T-cell (primary cell): ENCODE data around the gene ZCWPW2. TPM values are rescaled to one million over a fixed set of nuclear protein-coding genes. Genes with fewer than 3 reads are reported as not detected.

Experiments
- ATAC-seq, 4 experiments: fragments of 200-7000 bp in 3 of 4; fragments of 150-1000 bp in 1 of 4; cut with Tn5 transposase; replicated peaks in 1 of 4; 1 replicate in 3 of 4; 2 replicates in 1 of 4; pipeline ENCODE4 v1.10.0; 2021; ENCODE audit warnings: moderate library complexity in 3 of 4, mild to moderate bottlenecking in 2 of 4, moderate number of reproducible peaks in 1 of 4
- CTCF ChIA-PET, 2 donors: fragments of 300-600 bp; sonication (Branson Sonifier 250); formaldehyde crosslinking; loops; one replicate each; lab custom pipeline; 2022; ENCODE audit warnings: antibody characterized with exemption in 2 of 2; lab: Charles Lee
- POLR2A ChIA-PET, 2 donors: fragments of 300-600 bp; sonication (Branson Sonifier 250); formaldehyde crosslinking; loops; one replicate each; lab custom pipeline; 2022; ENCODE audit warnings: antibody characterized with exemption in 2 of 2; lab: Charles Lee
- DNase-seq, 35 experiments: peaks; one replicate each; pipeline versions ENCODE4 v3.0.0 to v3.0.0-alpha.2; 2013 to 2023
- H3K27ac ChIP-seq: one replicate; pipeline ENCODE4 v1.5.1; 2013; ENCODE audit warnings: low read length
- H3K27me3 ChIP-seq, 2 experiments: replicated peaks in 1 of 2; 1 replicate in 1 of 2; 2 replicates in 1 of 2; pipeline versions ENCODE4 v1.6.1 to v1.7.0; 2013; ENCODE audit warnings: low read length in 1 of 2, mixed read lengths in 1 of 2; ENCODE audit not compliant: control insufficient read depth in 2 of 2, insufficient read depth in 2 of 2; ENCODE audit errors: extremely low read depth in 1 of 2
- H3K36me3 ChIP-seq, 2 donors: 1 replicate in 1 of 2; 2 replicates in 1 of 2; pipeline versions ENCODE4 v1.6.1 to v1.7.0; 2013; ENCODE audit warnings: low read length in 1 of 2; ENCODE audit not compliant: control insufficient read depth in 2 of 2, insufficient read depth in 1 of 2; ENCODE audit errors: extremely low read depth in 1 of 2
- H3K4me1 ChIP-seq, 2 experiments: 1 replicate in 1 of 2; 2 replicates in 1 of 2; pipeline versions ENCODE4 v1.6.1 to v1.7.0; 2013; ENCODE audit warnings: low read length in 2 of 2, mixed read lengths in 1 of 2; ENCODE audit not compliant: insufficient read depth in 2 of 2, control insufficient read depth in 1 of 2; ENCODE audit errors: extremely low read depth in 1 of 2
- H3K4me3 ChIP-seq, 2 donors: 1 replicate in 1 of 2; 2 replicates in 1 of 2; pipeline versions ENCODE4 v1.5.1 to v1.7.0; 2013; ENCODE audit warnings: mild to moderate bottlenecking in 2 of 2, low read length in 1 of 2, moderate library complexity in 1 of 2; ENCODE audit not compliant: control insufficient read depth in 1 of 2; ENCODE audit errors: extremely low read depth in 1 of 2
- H3K9me3 ChIP-seq: 2 replicates; pipeline ENCODE4 v1.7.0; 2013
- H3K27ac Mint-ChIP-seq, 2 donors: one replicate each; pipeline ENCODE4 v1.8.0; 2020 to 2021; ENCODE audit warnings: mild to moderate bottlenecking in 2 of 2, mixed read lengths in 2 of 2
- H3K27me3 Mint-ChIP-seq, 2 donors: one replicate each; pipeline ENCODE4 v1.8.0; 2021 to 2022; ENCODE audit warnings: mixed read lengths in 2 of 2
- H3K36me3 Mint-ChIP-seq: one replicate; pipeline ENCODE4 v1.8.0; 2021; ENCODE audit warnings: mixed read lengths
- H3K4me1 Mint-ChIP-seq, 3 donors: one replicate each; pipeline ENCODE4 v1.8.0; 2020 to 2022; ENCODE audit warnings: mixed read lengths in 3 of 3, mild to moderate bottlenecking in 1 of 3
- H3K4me3 Mint-ChIP-seq, 3 donors: one replicate each; pipeline ENCODE4 v1.8.0; 2020 to 2022; ENCODE audit warnings: mild to moderate bottlenecking in 3 of 3, mixed read lengths in 3 of 3, moderate library complexity in 3 of 3
- H3K9me3 Mint-ChIP-seq, 3 donors: one replicate each; pipeline ENCODE4 v1.8.0; 2020 to 2022; ENCODE audit warnings: mixed read lengths in 3 of 3
- WGBS: methylation state at CpG from one replicate; pipeline ENCODE4 v1.1.5; 2013; ENCODE audit warnings: missing lambda C conversion rate; ENCODE audit not compliant: insufficient coverage; 5-methylcytosine and 5-hydroxymethylcytosine counted together
- total RNA-seq, 35 experiments: library from RNA in 6 of 35; stranded (reverse) in 6 of 35; fragments of 120-200 nt in 1 of 35; gene quantifications; one replicate each; pipeline versions ENCODE4 v1.2.1 to v1.2.4 and lab custom pipeline; 2013 to 2026

ZCWPW2 gene
- total RNA-seq, 5 donors from 2014 or later (not counting 1 experiment from before 2014, with no cell fraction given) = 0.23 to 0.79 (median 0.50) TPM; not detected in 1

- WGBS = no CpG with 5 or more reads among the region's 4 CpGs
- no peaks in the 10 kb centered on the region for H3K9me3 Mint-ChIP-seq
- ATAC-seq (peak in 2 of 4 experiments; percentile 56 to 64), DNase-seq (peak in 1 of 35 experiments; percentile 72)
- peaks cover 20% of the 10 kb centered on the region for H3K36me3 Mint-ChIP-seq
- H3K27ac Mint-ChIP-seq = no peak overlapping the region
- peaks cover 0 to 30% (median 23%) of the 10 kb centered on the region in 3 donors for H3K4me1 Mint-ChIP-seq
- H3K4me3 ChIP-seq = no peak overlapping the region
- H3K27ac ChIP-seq = no peak overlapping the region
- ChIA-PET CTCF (interaction anchor here (0.7 to 6.3 kb wide), 23 partner anchors 9 to 1018 kb away, joined by 3 to 207 read pairs (median 8); partner anchors contain the start of genes EOMES (in 2 of the 2), AZI2 (in 1 of the 2) and ZCWPW2 (in 1 of the 2)), POLR2A (interaction anchor here (0.6 to 1.1 kb wide), 6 partner anchors 8 to 590 kb away, joined by 3 to 4 read pairs (median 3); no protein-coding TSS in a partner anchor)
- H3K27me3 Mint-ChIP-seq = no peaks in the 10 kb centered on the region
- H3K27me3 ChIP-seq = no peaks in the 10 kb centered on the region
- no peaks in the 10 kb centered on the region for H3K9me3 ChIP-seq
- H3K36me3 ChIP-seq = peaks cover 0 to 9% of the 10 kb centered on the region in 2 donors
- peaks cover 0 to 4% of the 10 kb centered on the region in 2 experiments for H3K4me1 ChIP-seq
- H3K4me3 Mint-ChIP-seq = no peak overlapping the region
These were observed 20.1 kb upstream of the ZCWPW2 start for GRCh38 chr3:28328188-28329151.

- CTCF ChIA-PET = interaction anchor here (0.6 to 3.8 kb wide), 8 partner anchors 8 to 1022 kb away, joined by 3 to 36 read pairs (median 4); partner anchors contain the start of genes AZI2 (in 1 of the 2), EOMES (in 1 of the 2) and ZCWPW2 (in 1 of the 2)
- POLR2A ChIA-PET = no interaction called here
- Histone ChIP-seq H3K9me3 (no peaks in the 10 kb centered on the region), H3K36me3 (peaks cover 0 to 23% of the 10 kb centered on the region in 2 donors), H3K27ac (no peak overlapping the region), H3K4me3 (no peak overlapping the region), H3K4me1 (peaks cover 0 to 3% of the 10 kb centered on the region in 2 experiments), H3K27me3 (no peaks in the 10 kb centered on the region)
- H3K4me3 Mint-ChIP-seq = no peak overlapping the region
- H3K36me3 Mint-ChIP-seq = peaks cover 8% of the 10 kb centered on the region
- DNase-seq (no peak), ATAC-seq (no peak)
- H3K27me3 Mint-ChIP-seq = no peaks in the 10 kb centered on the region
- no peak overlapping the region for H3K27ac Mint-ChIP-seq
- H3K9me3 Mint-ChIP-seq = no peaks in the 10 kb centered on the region
- H3K4me1 Mint-ChIP-seq = peaks cover 12 to 17% (median 13%) of the 10 kb centered on the region in 3 donors
These were observed 14.0 kb upstream of the ZCWPW2 start for GRCh38 chr3:28334552-28334951.

GRCh38 chr3:28335246-28335645, 13.3 kb upstream of the ZCWPW2 start:
- ChIA-PET POLR2A (no interaction called here), CTCF (interaction anchor here (0.6 to 3.8 kb wide), 11 partner anchors 9 to 1023 kb away, joined by 3 to 36 read pairs (median 3); no protein-coding TSS in a partner anchor)
- Mint-ChIP-seq H3K4me1 (peaks cover 12 to 17% (median 15%) of the 10 kb centered on the region in 3 donors), H3K4me3 (no peak overlapping the region), H3K27ac (peak overlapping the region in 1 of 2 donors; percentile 13), H3K9me3 (no peaks in the 10 kb centered on the region), H3K27me3 (no peaks in the 10 kb centered on the region), H3K36me3 (peaks cover 15% of the 10 kb centered on the region)
- peaks cover 0 to 23% of the 10 kb centered on the region in 2 donors for H3K36me3 ChIP-seq
- H3K4me3 ChIP-seq = no peak overlapping the region
- ATAC-seq (peak in 1 of 4 experiments; percentile 64), DNase-seq (no peak)
- no peak overlapping the region for H3K27ac ChIP-seq
- WGBS = 0% methylated on average over 1 of the region's 2 CpGs
- peaks cover 0 to 3% of the 10 kb centered on the region in 2 experiments for H3K4me1 ChIP-seq
- no peaks in the 10 kb centered on the region for H3K9me3 ChIP-seq
- H3K27me3 ChIP-seq = no peaks in the 10 kb centered on the region

- Mint-ChIP-seq H3K4me1 (peaks cover 19 to 21% (median 20%) of the 10 kb centered on the region in 3 donors), H3K36me3 (peaks cover 13% of the 10 kb centered on the region), H3K4me3 (no peak overlapping the region), H3K27ac (no peak overlapping the region), H3K27me3 (no peaks in the 10 kb centered on the region), H3K9me3 (no peaks in the 10 kb centered on the region)
- ChIA-PET POLR2A (interaction anchor here in 1 of 2 donors (0.6 kb wide), 1 partner anchor 11 kb away, joined by 5 read pairs; no protein-coding TSS in a partner anchor), CTCF (interaction anchor here (0.6 to 3.8 kb wide), 8 partner anchors 9 to 656 kb away, joined by 3 to 36 read pairs (median 4); partner anchors contain the start of gene AZI2 (in 1 of the 2))
- H3K4me3 ChIP-seq = no peak overlapping the region
- H3K27me3 ChIP-seq = no peaks in the 10 kb centered on the region
- no peak for ATAC-seq
- no peaks in the 10 kb centered on the region for H3K9me3 ChIP-seq
- DNase-seq = no peak
- H3K27ac ChIP-seq = no peak overlapping the region
- H3K4me1 ChIP-seq = peaks cover 0 to 3% of the 10 kb centered on the region in 2 experiments
- H3K36me3 ChIP-seq = peaks cover 0 to 20% of the 10 kb centered on the region in 2 donors
These were observed 11.3 kb upstream of the ZCWPW2 start for GRCh38 chr3:28337230-28337629.

GRCh38 chr3:28343144-28343543, 5.4 kb upstream of the ZCWPW2 start:
- H3K27me3 ChIP-seq = no peaks in the 10 kb centered on the region
- peak overlapping the region in 1 of 2 donors; percentile 2 for H3K27ac Mint-ChIP-seq
- H3K36me3 Mint-ChIP-seq = peaks cover 9% of the 10 kb centered on the region
- CTCF ChIA-PET = interaction anchor here in 1 of 2 donors (1.8 kb wide), 1 partner anchor 631 kb away, joined by 6 read pairs; no protein-coding TSS in a partner anchor
- no peaks in the 10 kb centered on the region for H3K9me3 Mint-ChIP-seq
- H3K9me3 ChIP-seq = no peaks in the 10 kb centered on the region
- DNase-seq (no peak), ATAC-seq (peak in 1 of 4 experiments; percentile 15)
- peaks cover 50 to 56% (median 55%) of the 10 kb centered on the region in 3 donors for H3K4me1 Mint-ChIP-seq
- no peaks in the 10 kb centered on the region for H3K27me3 Mint-ChIP-seq
- peaks cover 5 to 13% of the 10 kb centered on the region in 2 experiments for H3K4me1 ChIP-seq
- POLR2A ChIA-PET = no interaction called here
- H3K36me3 ChIP-seq = peaks cover 0 to 3% of the 10 kb centered on the region in 2 donors
- H3K27ac ChIP-seq = no peak overlapping the region
- no peak overlapping the region for H3K4me3 ChIP-seq
- H3K4me3 Mint-ChIP-seq = no peak overlapping the region

GRCh38 chr3:28345690-28346089, 2.8 kb upstream of the ZCWPW2 start:
- no peaks in the 10 kb centered on the region for H3K36me3 Mint-ChIP-seq
- no peaks in the 10 kb centered on the region for H3K9me3 Mint-ChIP-seq
- Histone ChIP-seq H3K27ac (no peak overlapping the region), H3K4me3 (no peak overlapping the region), H3K4me1 (peaks cover 12 to 26% of the 10 kb centered on the region in 2 experiments), H3K36me3 (no peaks in the 10 kb centered on the region), H3K9me3 (no peaks in the 10 kb centered on the region), H3K27me3 (no peaks in the 10 kb centered on the region)
- ATAC-seq = no peak
- no peaks in the 10 kb centered on the region for H3K27me3 Mint-ChIP-seq
- POLR2A ChIA-PET = no interaction called here
- CTCF ChIA-PET = interaction anchor here (0.6 to 1.0 kb wide), 2 partner anchors 8 to 634 kb away, joined by 3 read pairs; no protein-coding TSS in a partner anchor
- H3K27ac Mint-ChIP-seq = peak overlapping the region in 1 of 2 donors; percentile 3
- DNase-seq = no peak
- WGBS = no CpG with 5 or more reads among the region's 1 CpG
- H3K4me3 Mint-ChIP-seq = no peak overlapping the region
- peaks cover 64 to 74% (median 66%) of the 10 kb centered on the region in 3 donors for H3K4me1 Mint-ChIP-seq
